NCI-H774 (cell line): ENCODE measurements around the gene FOXP2.
"Not testable (repeated sequence)": the region's sequence is repeated elsewhere in the genome, so short reads cannot be mapped to it uniquely, and the experiment has no call there.

Source experiments
- DNase-seq: peaks from one replicate; lab custom pipeline; 2025; lab: John Stamatoyannopoulos, UW

FOXP2 gene

GRCh38 chr7:114422507-114423501 is 8.2 kb downstream of the FOXP2 start:
- no peak for DNase-seq

- DNase-seq, result no peak
These were observed 11.8 kb downstream of the FOXP2 start for GRCh38 chr7:114426382-114426781.

DNA sequence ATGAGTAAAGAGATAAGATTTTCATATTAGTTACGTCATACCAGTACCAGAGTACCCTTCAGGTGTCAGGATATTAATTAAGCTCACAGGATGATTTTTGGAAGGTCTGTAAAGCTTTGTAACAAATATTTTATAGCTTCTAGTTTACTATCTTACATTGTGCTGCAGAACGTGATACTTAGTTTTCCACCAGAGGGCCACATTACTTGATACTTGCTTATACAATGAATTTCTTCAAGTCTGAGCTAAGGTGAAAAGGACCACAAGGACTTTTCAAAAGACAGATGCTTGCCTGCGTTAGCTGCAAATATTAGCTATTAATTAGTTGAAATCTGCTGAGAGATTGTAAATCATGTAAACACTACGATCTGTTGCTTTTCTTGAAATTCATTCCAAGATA is 12.2 kb downstream of the FOXP2 start:
- DNase-seq, result no peak

DNA sequence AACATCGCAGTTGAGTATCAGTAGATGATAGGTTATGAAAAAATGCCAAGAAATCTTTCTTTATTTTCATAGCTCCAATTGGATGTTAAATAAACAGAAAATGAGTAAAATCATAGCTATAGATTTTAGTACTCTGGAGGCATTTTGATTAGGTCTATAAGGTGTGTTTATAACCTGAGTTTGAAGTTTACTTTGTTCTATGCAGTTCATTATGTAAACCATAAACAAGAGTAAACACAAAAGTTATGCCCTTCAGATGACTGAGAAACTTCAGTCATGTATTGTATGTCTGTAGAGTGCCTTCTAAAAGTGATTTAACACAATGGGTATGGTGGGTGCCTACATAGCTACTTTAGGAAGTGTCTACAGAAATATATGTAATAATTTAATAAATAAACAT is 13.6 kb downstream of the FOXP2 start:
- DNase-seq, result no peak

- DNase-seq, result no peak
These were observed 16.6 kb downstream of the FOXP2 start for GRCh38 chr7:114431189-114431588.

- DNase-seq, result no peak
These were observed 17.4 kb downstream of the FOXP2 start for GRCh38 chr7:114432061-114432460.

- DNase-seq, result no peak
These were observed 18.1 kb downstream of the FOXP2 start for GRCh38 chr7:114432703-114433102.

DNA sequence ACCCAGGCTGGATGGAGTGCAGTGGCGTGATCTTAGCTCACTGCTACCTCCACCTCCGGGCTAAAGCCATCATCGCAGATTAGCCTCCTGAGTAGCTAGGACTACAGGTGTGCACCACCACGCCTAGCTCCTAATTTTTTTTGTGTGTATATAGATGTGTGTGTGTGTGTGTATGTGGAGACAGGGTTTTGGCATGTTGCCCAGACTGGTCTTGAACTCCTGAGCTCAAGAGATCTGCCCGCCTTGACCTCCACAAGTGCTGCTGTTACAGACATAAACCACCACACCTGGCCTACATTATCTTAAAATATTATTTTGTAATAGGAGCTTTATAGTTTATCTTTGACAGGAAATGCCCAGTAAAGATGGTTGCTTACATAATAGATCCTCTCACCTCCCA is 25.0 kb downstream of the FOXP2 start:
- DNase-seq, result no peak

- not testable (repeated sequence) for DNase-seq
These were observed 26.3 kb downstream of the FOXP2 start for GRCh38 chr7:114440927-114441326.

DNA sequence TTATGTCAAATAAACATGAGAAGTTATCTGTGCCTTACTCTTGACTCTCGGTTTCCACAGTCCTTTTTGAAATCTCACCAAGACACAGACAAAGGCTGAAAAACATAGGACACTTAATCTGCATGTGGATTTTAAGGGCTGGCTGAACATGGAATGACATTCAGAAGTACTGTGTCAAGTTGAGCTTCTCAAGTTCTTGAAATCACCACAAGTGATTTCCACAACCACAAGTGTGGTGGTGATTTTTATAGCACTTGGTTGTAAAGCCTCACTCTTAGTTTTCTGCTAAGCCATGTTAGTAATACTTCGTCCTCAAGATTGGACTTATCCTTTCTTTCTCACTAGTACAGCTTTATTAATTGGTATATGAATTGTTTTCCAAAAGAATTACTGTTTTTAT is 29.6 kb downstream of the FOXP2 start:
- DNase-seq, result no peak

DNA sequence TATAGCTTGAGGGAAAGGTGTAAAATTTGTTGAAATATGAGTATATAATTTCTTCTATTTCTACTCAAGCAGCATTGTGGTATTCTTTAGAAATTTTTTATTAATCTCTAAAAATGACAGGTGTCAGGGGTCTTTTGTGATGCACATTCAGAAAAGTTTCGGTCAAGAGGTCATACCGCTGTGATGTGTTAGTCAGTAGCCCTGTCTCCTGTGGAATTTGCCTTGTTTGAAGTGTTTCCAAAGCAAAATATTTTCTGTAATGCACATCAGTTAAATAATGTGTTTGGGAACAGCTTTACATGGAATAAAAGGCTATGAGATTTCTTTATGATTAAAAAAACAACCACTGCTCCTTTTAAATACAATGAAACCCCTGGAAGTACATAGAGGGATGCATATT is 35.8 kb downstream of the FOXP2 start:
- DNase-seq, result no peak

DNA sequence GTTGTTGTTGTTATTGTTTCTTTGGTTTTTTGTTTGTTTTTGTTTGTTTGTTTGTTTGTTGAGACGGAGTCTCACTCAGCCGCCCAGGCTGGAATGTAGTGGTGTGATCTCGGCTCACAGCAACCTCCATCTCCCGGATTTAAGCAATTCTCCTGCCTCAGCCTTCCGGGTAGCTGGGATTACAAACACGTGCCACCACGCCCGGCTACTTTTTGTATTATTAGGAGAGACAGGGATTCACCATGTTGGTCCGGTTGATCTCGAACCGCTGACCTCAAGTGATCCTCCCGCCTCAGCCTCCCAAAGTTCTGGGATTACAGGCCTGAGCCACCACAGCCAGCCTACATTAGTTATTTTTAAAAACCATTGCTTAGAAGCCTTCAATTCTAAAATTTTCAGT is 45.0 kb downstream of the FOXP2 start:
- no peak for DNase-seq

GRCh38 chr7:114460021-114460420 is 45.4 kb downstream of the FOXP2 start:
- DNase-seq, result no peak

- DNase-seq, result no peak
These were observed 52.3 kb downstream of the FOXP2 start for GRCh38 chr7:114466917-114467316.

DNA sequence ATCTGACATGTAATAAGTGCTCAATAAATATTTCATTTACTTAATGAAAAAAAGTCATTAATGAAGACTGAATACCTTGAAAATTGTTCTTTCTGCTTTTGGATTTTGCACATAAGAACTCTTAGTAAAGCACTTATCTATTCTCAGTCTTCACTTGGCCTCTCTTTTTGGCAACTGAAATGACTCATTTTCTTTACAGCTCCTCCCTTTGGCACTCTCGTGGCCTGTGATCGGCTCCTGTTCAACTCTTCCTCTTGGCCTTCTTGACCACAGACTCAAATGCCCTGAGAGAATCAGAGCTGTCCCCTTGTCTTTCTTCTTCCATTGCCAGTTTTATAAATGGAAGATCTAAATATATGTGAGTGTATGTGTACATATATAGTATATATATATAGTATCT is 54.2 kb downstream of the FOXP2 start:
- DNase-seq, result no peak

DNA sequence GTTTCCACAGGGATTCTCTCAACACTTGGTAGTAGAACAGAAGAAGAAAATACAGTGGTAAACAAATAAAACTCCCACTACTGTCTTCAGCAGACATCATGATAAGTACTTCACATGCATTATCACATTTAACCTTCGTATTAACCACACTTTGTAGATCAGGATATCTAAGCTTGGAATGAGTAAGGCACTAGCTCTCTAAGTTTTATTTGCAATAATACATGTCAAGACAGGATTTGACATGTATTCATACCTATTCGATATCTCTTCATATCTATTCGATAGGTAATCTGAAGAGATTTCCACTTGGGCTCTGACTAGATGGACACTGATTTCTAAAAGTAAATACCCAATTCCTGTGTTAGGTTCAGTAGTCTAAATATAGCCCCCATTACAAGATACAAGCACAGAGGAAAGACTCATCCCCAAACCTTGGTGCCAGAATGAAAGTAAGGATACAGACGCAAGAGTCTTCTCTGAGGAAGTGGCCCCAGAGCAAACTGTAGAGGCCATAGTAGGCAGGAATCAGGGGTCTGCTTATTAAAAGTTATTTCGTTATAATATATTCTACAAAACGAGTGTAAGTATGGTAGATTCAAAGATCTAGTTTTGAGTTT is 58.4 kb downstream of the FOXP2 start:
- no peak for DNase-seq

DNA sequence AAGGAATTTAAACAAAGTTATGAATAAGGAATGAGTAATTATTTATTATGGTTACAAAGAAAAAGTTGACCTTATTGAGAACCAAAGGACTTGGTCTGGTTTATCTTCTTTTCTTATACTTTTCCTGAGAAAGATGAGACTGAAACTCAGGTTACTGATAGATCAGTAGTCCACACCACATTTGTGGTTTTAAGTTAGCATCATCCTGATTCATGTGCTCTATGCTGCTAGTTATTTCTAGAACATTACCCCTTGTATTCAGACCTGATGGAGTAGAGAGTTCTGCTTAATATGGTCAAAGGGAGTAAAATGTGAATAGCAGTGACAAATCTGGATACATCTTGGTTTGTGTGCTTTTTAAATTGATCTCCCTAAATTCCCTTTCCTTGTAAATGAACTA is 63.8 kb downstream of the FOXP2 start:
- DNase-seq, result no peak

GRCh38 chr7:114481999-114482398 is 67.4 kb downstream of the FOXP2 start:
- no peak for DNase-seq

DNA sequence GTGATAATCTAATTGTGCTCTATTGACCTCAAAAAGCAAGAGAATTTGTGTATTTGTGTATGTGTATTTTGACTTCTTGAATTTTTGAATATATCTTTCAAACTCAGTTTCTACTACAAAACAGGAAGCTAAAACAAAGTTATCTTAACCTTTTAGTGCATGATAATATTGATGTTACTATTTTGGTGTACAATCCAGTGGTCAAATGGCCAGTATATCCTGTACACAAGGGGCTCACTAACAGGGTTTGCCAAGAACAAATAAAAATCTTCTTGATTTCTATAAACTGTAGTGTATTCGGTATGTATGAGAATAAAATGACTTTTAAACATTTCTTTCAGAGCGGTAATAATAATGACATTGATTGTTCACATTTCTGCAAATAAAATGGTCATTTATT is 69.6 kb downstream of the FOXP2 start:
- DNase-seq, result no peak

GRCh38 chr7:114487174-114487573 is 72.6 kb downstream of the FOXP2 start:
- no peak for DNase-seq

GRCh38 chr7:114488696-114489095 is 74.1 kb downstream of the FOXP2 start:
- DNase-seq, result no peak

DNA sequence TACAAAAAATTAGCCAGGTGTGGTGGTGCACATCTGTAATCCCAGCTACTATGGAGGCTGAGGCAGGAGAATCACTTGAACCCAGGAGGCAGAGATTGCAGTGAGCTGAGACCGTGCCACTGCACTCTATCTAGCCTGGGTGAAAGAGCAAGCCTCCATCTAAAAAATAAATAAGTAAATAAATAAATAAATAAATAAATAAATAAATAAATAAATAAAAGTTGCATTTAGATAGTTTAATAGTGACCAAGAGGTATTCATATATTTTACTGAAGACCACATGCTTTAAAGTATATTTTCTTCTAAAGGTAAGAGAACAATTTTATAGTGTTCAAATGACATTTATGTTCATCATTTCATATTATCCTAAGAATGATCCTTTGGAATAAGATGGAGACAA is 82.9 kb downstream of the FOXP2 start:
- DNase-seq, result not testable (repeated sequence)

- peak; percentile 24 for DNase-seq
These were observed 88.0 kb downstream of the FOXP2 start for GRCh38 chr7:114502454-114503254.
